Cardiac muscle cell (in vitro differentiated cells and primary cell): ENCODE measurements around the gene BCAT1. TPM values are rescaled to one million over a fixed set of nuclear protein-coding genes. Genes with fewer than 3 reads are reported as not detected.
A peak's percentile ranks its signal among the peaks of the same experiment; 100 is the strongest.
"Not testable (repeated sequence)": the region's sequence is repeated elsewhere in the genome, so short reads cannot be mapped to it uniquely, and the experiment has no call there.

Experiments used
- DNase-seq, 2 donors: peaks; one replicate each; pipeline versions ENCODE4 v3.0.0 to v3.0.0-alpha.2; 2010 to 2017; ENCODE audit warnings: low read depth in 1 of 2, low spot score in 1 of 2
- H3K27ac ChIP-seq: fragments of 200-600 bp; sonication (generic); 2 replicates; pipeline ENCODE4 v1.5.1; 2016
- H3K27me3 ChIP-seq: fragments of 200-600 bp; sonication (generic); 2 replicates; pipeline ENCODE4 v1.6.0; 2016; ENCODE audit warnings: control low read depth
- H3K36me3 ChIP-seq: fragments of 200-600 bp; sonication (generic); 2 replicates; pipeline ENCODE4 v1.5.1; 2016; ENCODE audit warnings: control low read depth
- H3K4me1 ChIP-seq: fragments of 200-600 bp; sonication (generic); 2 replicates; pipeline ENCODE4 v1.8.1; 2017; ENCODE audit warnings: low read depth, mild to moderate bottlenecking, mixed run types
- H3K4me3 ChIP-seq: fragments of 200-600 bp; sonication (generic); 2 replicates; pipeline ENCODE4 v1.5.1; 2016; ENCODE audit warnings: mild to moderate bottlenecking
- H3K9me3 ChIP-seq: fragments of 200-600 bp; sonication (generic); 2 replicates; pipeline ENCODE4 v1.5.1; 2017; ENCODE audit warnings: low read depth, mild to moderate bottlenecking, control low read depth
- CTCF ChIP-seq: IDR thresholded peaks from 2 replicates; pipeline ENCODE4 v1.5.1; 2012; ENCODE audit warnings: low read depth, mild to moderate bottlenecking, low read length
- polyA plus RNA-seq: library from polyadenylated mRNA; unstranded; fragments of >200 nt; fragmentation: Nextera tagmentation; extraction: Ambion mirVana; gene quantifications from 2 replicates; pipeline ENCODE4 v1.2.1, GENCODE V29; 2016
- total RNA-seq: library from RNA; depleted of rRNA; stranded (reverse); fragments of >200 nt; gene quantifications from 2 replicates; pipeline ENCODE4 v1.2.3, GENCODE V29; 2016

The BCAT1 gene
- total and polyA plus RNA-seq, 2 experiments from 2014 or later: 17.8 to 45.3 TPM

GRCh38 chr12:24875014-24875413 lies 73.9 kb downstream of the BCAT1 start:
- H3K27me3 ChIP-seq: no peaks in the 10 kb centered on the region
- H3K9me3 ChIP-seq: no peaks in the 10 kb centered on the region
- H3K27ac ChIP-seq: no peak overlapping the region
- DNase-seq: no peak
- H3K36me3 ChIP-seq: no peaks in the 10 kb centered on the region
- H3K4me1 ChIP-seq: no peaks in the 10 kb centered on the region
- H3K4me3 ChIP-seq: no peak overlapping the region
- no peak for TF ChIP-seq CTCF

- no peaks in the 10 kb centered on the region for H3K4me1 ChIP-seq
- no peaks in the 10 kb centered on the region for H3K27me3 ChIP-seq
- H3K9me3 ChIP-seq: no peaks in the 10 kb centered on the region
- no peak for DNase-seq
- H3K4me3 ChIP-seq: no peak overlapping the region
- no peak for TF ChIP-seq CTCF
- H3K36me3 ChIP-seq: no peaks in the 10 kb centered on the region
- H3K27ac ChIP-seq: no peak overlapping the region
Measured at GRCh38 chr12:24872211-24872610, 76.7 kb downstream of the BCAT1 start.

- H3K4me1 ChIP-seq, H3K4me3 ChIP-seq, H3K27ac ChIP-seq, H3K27me3 ChIP-seq, H3K36me3 ChIP-seq, H3K9me3 ChIP-seq, DNase-seq: not testable (repeated sequence)
Measured at GRCh38 chr12:24866139-24866538, 82.8 kb downstream of the BCAT1 start.

- no peak for TF ChIP-seq CTCF
- H3K27me3 ChIP-seq: no peaks in the 10 kb centered on the region
- no peak for DNase-seq
- H3K4me1 ChIP-seq: no peaks in the 10 kb centered on the region
- H3K27ac ChIP-seq: no peak overlapping the region
- no peaks in the 10 kb centered on the region for H3K36me3 ChIP-seq
- H3K9me3 ChIP-seq: no peaks in the 10 kb centered on the region
- H3K4me3 ChIP-seq: no peak overlapping the region
Measured at GRCh38 chr12:24864796-24865125, 84.1 kb downstream of the BCAT1 start.

- no peak overlapping the region for H3K27ac ChIP-seq
- peak in 1 of 2 donors; percentile 56 for DNase-seq
- no peaks in the 10 kb centered on the region for H3K36me3 ChIP-seq
Measured at GRCh38 chr12:24861766-24862540, 86.9 kb downstream of the BCAT1 start.

GRCh38 chr12:24860546-24860945 lies 88.4 kb downstream of the BCAT1 start:
- Histone ChIP-seq H3K27me3 (no peaks in the 10 kb centered on the region), H3K4me1 (no peaks in the 10 kb centered on the region), H3K27ac (no peak overlapping the region), H3K9me3 (no peaks in the 10 kb centered on the region), H3K4me3 (no peak overlapping the region), H3K36me3 (no peaks in the 10 kb centered on the region)
- no peak for DNase-seq
- TF ChIP-seq CTCF: no peak

More at GRCh38 chr12:24861766-24862540, 86.9 kb downstream of the BCAT1 start:
- H3K4me1 ChIP-seq: no peaks in the 10 kb centered on the region
- H3K4me3 ChIP-seq: no peak overlapping the region
- no peak for TF ChIP-seq CTCF
- no peaks in the 10 kb centered on the region for H3K9me3 ChIP-seq
- no peaks in the 10 kb centered on the region for H3K27me3 ChIP-seq
